PC-3 (cell line): ENCODE results near the gene TDRD1.

Source experiments
- EZH2phosphoT487 ChIP-seq: fragments of 300-600 bp; sonication (generic); IDR thresholded peaks from 2 replicates; pipeline ENCODE4 v1.6.1; 2018; ENCODE audit warnings: mild to moderate bottlenecking, antibody characterized with exemption, low read length, borderline replicate concordance
- TF ChIP-seq, protein P1 (sequence below): fragments of 300-600 bp; sonication (generic); conservative IDR thresholded peaks from 2 replicates; pipeline ENCODE4 v1.5.1; 2017; ENCODE audit warnings: antibody characterized with exemption, low read depth, mild to moderate bottlenecking, low read length

DNA sequence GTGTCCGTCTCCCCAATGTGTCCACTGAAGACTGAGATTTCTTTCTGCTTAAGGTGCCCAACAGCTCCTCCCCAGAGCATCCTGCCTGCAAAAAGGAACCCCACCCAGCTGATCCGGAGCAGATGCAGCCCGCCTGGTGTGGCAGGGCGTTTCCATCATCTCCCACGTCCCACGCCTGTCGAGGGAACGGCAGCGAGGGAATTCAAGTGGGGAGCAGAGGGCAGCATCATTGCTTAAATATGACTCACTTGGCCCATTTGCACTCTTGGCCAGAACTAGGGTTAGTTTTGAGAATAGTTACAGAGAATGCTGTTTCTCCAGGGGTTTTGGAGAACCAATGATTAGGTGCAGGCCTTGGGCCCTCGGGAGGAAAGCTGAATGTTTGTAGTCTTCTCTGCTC lies 80.7 kb downstream of the TDRD1 start:
- TF ChIP-seq, protein P1, sequence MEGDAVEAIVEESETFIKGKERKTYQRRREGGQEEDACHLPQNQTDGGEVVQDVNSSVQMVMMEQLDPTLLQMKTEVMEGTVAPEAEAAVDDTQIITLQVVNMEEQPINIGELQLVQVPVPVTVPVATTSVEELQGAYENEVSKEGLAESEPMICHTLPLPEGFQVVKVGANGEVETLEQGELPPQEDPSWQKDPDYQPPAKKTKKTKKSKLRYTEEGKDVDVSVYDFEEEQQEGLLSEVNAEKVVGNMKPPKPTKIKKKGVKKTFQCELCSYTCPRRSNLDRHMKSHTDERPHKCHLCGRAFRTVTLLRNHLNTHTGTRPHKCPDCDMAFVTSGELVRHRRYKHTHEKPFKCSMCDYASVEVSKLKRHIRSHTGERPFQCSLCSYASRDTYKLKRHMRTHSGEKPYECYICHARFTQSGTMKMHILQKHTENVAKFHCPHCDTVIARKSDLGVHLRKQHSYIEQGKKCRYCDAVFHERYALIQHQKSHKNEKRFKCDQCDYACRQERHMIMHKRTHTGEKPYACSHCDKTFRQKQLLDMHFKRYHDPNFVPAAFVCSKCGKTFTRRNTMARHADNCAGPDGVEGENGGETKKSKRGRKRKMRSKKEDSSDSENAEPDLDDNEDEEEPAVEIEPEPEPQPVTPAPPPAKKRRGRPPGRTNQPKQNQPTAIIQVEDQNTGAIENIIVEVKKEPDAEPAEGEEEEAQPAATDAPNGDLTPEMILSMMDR: no peak
- no peak for TF ChIP-seq EZH2phosphoT487
